Neural cell (in vitro differentiated cells): ENCODE results near the gene MAGI1.

ENCODE experiments used
- EP300 ChIP-seq: fragments of 450-650 bp; conservative IDR thresholded peaks from 2 replicates; pipeline ENCODE4 v1.6.1; 2014; ENCODE audit warnings: antibody characterized with exemption, mild to moderate bottlenecking, moderate library complexity; ENCODE audit not compliant: poor library complexity, severe bottlenecking
- EZH2 ChIP-seq: fragments of 200-600, 300-800 bp; shearing (Covaris generic), sonication (generic); IDR thresholded peaks from 2 replicates; pipeline ENCODE4 v1.6.1; 2014; ENCODE audit warnings: antibody characterized with exemption, low read length, borderline replicate concordance, mild to moderate bottlenecking; ENCODE audit not compliant: insufficient read depth, poor library complexity, severe bottlenecking
- MXI1 ChIP-seq: fragments of 450-650 bp; conservative IDR thresholded peaks from 2 replicates; pipeline ENCODE4 v1.6.1; 2014; ENCODE audit warnings: antibody characterized with exemption, mild to moderate bottlenecking; ENCODE audit not compliant: poor library complexity, severe bottlenecking
- POLR2AphosphoS5 ChIP-seq: IDR thresholded peaks from 2 replicates; pipeline ENCODE4 v1.6.1; 2012
- TF ChIP-seq, protein P1 (sequence below): fragments of 450-650 bp; IDR thresholded peaks from 2 replicates; pipeline ENCODE4 v1.5.1; 2014; ENCODE audit warnings: antibody characterized with exemption, mild to moderate bottlenecking, moderate library complexity; ENCODE audit not compliant: poor library complexity, severe bottlenecking
- TF ChIP-seq, protein P2 (sequence below): IDR thresholded peaks from 2 replicates; pipeline ENCODE4 v1.6.1; 2012; ENCODE audit warnings: borderline replicate concordance

DNA sequence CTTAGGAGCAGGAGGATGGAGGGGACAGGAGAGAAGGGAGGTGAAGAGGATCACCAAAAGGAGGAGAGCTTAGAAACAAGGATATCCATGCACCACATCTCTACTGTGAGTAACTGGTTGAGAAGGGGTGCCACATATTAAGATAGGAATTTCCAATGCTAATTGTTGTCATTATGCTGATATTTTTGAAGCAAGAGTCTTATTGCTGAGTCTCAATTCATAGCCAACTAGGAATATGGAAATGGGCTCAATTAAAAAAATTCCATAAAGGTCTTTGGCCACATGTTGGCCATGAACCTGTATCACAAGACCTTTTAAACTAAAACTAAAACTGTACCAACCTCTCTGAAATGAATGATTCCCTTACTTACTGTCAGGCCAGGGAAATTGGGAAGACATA, 642.6 kb downstream of the MAGI1 start:
- TF ChIP-seq EZH2: no peak
- no peak for TF ChIP-seq MXI1
- no peak for TF ChIP-seq POLR2AphosphoS5
- TF ChIP-seq, protein P1, sequence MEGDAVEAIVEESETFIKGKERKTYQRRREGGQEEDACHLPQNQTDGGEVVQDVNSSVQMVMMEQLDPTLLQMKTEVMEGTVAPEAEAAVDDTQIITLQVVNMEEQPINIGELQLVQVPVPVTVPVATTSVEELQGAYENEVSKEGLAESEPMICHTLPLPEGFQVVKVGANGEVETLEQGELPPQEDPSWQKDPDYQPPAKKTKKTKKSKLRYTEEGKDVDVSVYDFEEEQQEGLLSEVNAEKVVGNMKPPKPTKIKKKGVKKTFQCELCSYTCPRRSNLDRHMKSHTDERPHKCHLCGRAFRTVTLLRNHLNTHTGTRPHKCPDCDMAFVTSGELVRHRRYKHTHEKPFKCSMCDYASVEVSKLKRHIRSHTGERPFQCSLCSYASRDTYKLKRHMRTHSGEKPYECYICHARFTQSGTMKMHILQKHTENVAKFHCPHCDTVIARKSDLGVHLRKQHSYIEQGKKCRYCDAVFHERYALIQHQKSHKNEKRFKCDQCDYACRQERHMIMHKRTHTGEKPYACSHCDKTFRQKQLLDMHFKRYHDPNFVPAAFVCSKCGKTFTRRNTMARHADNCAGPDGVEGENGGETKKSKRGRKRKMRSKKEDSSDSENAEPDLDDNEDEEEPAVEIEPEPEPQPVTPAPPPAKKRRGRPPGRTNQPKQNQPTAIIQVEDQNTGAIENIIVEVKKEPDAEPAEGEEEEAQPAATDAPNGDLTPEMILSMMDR: no peak
- no peak for TF ChIP-seq EP300
- TF ChIP-seq, protein P2, sequence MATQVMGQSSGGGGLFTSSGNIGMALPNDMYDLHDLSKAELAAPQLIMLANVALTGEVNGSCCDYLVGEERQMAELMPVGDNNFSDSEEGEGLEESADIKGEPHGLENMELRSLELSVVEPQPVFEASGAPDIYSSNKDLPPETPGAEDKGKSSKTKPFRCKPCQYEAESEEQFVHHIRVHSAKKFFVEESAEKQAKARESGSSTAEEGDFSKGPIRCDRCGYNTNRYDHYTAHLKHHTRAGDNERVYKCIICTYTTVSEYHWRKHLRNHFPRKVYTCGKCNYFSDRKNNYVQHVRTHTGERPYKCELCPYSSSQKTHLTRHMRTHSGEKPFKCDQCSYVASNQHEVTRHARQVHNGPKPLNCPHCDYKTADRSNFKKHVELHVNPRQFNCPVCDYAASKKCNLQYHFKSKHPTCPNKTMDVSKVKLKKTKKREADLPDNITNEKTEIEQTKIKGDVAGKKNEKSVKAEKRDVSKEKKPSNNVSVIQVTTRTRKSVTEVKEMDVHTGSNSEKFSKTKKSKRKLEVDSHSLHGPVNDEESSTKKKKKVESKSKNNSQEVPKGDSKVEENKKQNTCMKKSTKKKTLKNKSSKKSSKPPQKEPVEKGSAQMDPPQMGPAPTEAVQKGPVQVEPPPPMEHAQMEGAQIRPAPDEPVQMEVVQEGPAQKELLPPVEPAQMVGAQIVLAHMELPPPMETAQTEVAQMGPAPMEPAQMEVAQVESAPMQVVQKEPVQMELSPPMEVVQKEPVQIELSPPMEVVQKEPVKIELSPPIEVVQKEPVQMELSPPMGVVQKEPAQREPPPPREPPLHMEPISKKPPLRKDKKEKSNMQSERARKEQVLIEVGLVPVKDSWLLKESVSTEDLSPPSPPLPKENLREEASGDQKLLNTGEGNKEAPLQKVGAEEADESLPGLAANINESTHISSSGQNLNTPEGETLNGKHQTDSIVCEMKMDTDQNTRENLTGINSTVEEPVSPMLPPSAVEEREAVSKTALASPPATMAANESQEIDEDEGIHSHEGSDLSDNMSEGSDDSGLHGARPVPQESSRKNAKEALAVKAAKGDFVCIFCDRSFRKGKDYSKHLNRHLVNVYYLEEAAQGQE: no peak
